DMS153 treated with DMSO at 0.1 percent for 48 hours (cell line): Measurements from ENCODE around the gene SLC10A7.

ENCODE experiments used
- DNase-seq: peaks from one replicate; lab custom pipeline; 2025; ENCODE audit not compliant: unreplicated experiment; lab: John Stamatoyannopoulos, UW

Gene SLC10A7

GRCh38 chr4:146222313-146222712, 299.4 kb downstream of the SLC10A7 start:
- no peak for DNase-seq

DNA sequence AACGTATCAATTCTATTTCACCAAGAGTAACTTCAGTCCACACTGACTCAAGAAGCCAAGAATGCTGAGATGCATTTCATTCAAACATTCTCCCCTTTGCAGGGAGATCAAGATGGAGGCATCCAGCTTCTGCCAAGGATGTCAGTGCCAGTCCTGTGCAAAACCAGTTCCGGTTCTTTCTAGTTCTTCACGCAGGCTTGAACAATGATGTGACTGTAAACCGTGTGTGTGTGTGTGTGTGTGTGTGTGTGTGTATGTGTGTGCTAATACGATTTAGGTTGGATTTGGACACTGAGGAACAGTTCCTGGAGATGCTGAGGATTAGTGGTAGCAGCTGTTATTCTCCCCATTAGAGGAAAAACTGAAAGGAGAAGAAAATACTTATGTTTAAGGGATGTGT, 307.5 kb downstream of the SLC10A7 start, which contains the start of gene REELD1:
REELD1 (plus strand) TSS at position 301 of the 400 bp plus-strand sequence. CDS start 2,415 bp downstream, outside the sequence.
- DNase-seq, result no peak

DNA sequence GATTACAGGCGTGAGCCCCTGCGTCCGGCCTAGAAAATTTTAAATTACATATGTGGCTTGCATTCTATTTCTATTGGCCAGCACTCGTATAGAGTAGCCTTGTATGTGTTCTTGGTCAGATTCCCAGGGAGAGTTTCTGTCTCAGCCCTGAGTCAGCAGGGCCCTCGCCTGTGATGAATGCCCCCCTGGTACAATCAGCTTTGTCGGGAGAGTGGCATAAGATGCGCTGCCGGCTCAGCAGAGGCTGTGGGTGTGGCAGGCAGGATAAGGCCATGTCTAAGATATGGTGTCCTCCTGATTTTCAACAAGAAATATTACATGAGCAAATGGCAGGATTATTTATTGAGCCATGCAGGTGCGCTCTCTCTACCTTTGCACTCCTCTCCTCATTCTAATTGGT, 309.0 kb downstream of the SLC10A7 start:
- no peak for DNase-seq

GRCh38 chr4:146211440-146211839, 310.3 kb downstream of the SLC10A7 start:
- no peak for DNase-seq

GRCh38 chr4:146210890-146211289, 310.9 kb downstream of the SLC10A7 start:
- no peak for DNase-seq

- DNase-seq, result no peak
These were observed 314.3 kb downstream of the SLC10A7 start for GRCh38 chr4:146207410-146207809.
